ENCODE measurements around the gene NPC2.

Gene NPC2

GRCh38 chr14:74456684-74457564 is 36.2 kb downstream of the NPC2 start:
- TF ChIP-seq TAF1 (IDR thresholded peaks at IDR 0.05; ENCODE audit: borderline replicate concordance, insufficient read depth, low read length), result no peak
- TF ChIP-seq SIN3A (IDR thresholded peaks at IDR 0.05; ENCODE audit: borderline replicate concordance, insufficient read depth, low read length), result no peak

DNA sequence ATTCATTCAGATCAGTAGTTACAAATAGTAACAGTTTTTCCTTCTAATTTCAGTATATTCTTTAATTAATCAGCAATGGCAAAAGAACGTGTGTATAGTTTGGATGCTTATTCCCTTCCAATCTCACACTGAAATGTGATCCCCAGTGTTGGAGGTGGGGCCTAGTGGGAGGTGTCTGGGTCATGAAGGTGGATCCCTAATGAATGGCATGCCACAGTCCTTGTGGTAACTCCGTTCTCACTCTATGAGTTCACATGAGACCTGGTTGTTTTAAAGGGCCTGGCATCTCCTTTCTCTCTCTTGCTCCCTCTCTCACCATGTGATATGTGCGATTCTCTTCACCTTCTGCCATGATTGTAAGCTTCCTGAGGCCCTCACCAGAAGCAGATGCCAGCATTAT is 48.2 kb downstream of the NPC2 start:
- no peak for TF ChIP-seq SIN3A (IDR thresholded peaks at IDR 0.05; ENCODE audit: borderline replicate concordance, insufficient read depth, low read length)
- no peak for TF ChIP-seq TAF1 (IDR thresholded peaks at IDR 0.05; ENCODE audit: borderline replicate concordance, insufficient read depth, low read length)
- TF ChIP-seq REST (IDR thresholded peaks at IDR 0.05; ENCODE audit: insufficient read depth in 1 of 2, low read depth in 2 of 2, low read length in 2 of 2), result no peak
- TF ChIP-seq POLR2AphosphoS5 (IDR thresholded peaks at IDR 0.05; ENCODE audit: low read depth, low read length), result no peak
- no peak for TF ChIP-seq FOXP2 (optimal IDR thresholded peaks at IDR 0.05; ENCODE audit: borderline replicate concordance, extremely low read depth, extremely low read length, insufficient read depth)

GRCh38 chr14:74442757-74443156 is 50.3 kb downstream of the NPC2 start:
- no peak for TF ChIP-seq SIN3A (IDR thresholded peaks at IDR 0.05; ENCODE audit: borderline replicate concordance, insufficient read depth, low read length)
- no peak for TF ChIP-seq POLR2AphosphoS5 (IDR thresholded peaks at IDR 0.05; ENCODE audit: low read depth, low read length)
- TF ChIP-seq TAF1 (IDR thresholded peaks at IDR 0.05; ENCODE audit: borderline replicate concordance, insufficient read depth, low read length), result no peak
- no peak for TF ChIP-seq FOXP2 (optimal IDR thresholded peaks at IDR 0.05; ENCODE audit: borderline replicate concordance, extremely low read depth, extremely low read length, insufficient read depth)
- no peak for TF ChIP-seq REST (IDR thresholded peaks at IDR 0.05; ENCODE audit: insufficient read depth in 1 of 2, low read depth in 2 of 2, low read length in 2 of 2)

GRCh38 chr14:74441113-74441512 is 52.0 kb downstream of the NPC2 start:
- TF ChIP-seq REST (IDR thresholded peaks at IDR 0.05; ENCODE audit: insufficient read depth in 1 of 2, low read depth in 2 of 2, low read length in 2 of 2) (no peak), FOXP2 (optimal IDR thresholded peaks at IDR 0.05; ENCODE audit: borderline replicate concordance, extremely low read depth, extremely low read length, insufficient read depth) (no peak), SIN3A (IDR thresholded peaks at IDR 0.05; ENCODE audit: borderline replicate concordance, insufficient read depth, low read length) (no peak), POLR2AphosphoS5 (IDR thresholded peaks at IDR 0.05; ENCODE audit: low read depth, low read length) (no peak), TAF1 (IDR thresholded peaks at IDR 0.05; ENCODE audit: borderline replicate concordance, insufficient read depth, low read length) (no peak)

DNA sequence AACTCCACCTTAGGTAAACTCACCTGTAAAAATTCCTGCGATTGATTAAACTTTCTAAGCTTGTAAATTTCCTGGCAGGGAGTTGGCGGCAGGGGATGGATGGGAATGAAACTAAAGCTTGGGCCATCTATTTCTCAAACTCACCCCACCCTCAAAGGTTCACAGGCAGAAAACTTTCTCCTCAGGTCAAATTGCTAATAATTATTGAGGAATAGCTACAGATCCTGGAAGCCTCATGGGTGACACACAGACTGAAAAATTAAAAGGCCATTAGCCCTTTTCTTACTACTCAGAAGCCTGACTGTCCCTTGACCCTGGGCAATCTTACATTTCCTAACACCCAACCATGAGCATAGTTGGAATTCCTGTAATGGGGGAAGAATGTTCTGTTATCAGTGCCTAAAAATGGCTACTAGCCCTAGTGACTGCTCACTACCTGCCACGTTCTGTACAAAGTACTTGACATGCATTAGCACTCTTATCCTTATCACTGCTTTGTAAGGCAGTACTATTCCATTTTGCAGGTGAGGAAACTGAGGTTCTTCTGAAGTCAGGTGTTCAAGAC is 54.7 kb downstream of the NPC2 start:
- TF ChIP-seq TAF1 (IDR thresholded peaks at IDR 0.05; ENCODE audit: borderline replicate concordance, insufficient read depth, low read length) (no peak), SIN3A (IDR thresholded peaks at IDR 0.05; ENCODE audit: borderline replicate concordance, insufficient read depth, low read length) (no peak), POLR2AphosphoS5 (IDR thresholded peaks at IDR 0.05; ENCODE audit: low read depth, low read length) (no peak), REST (IDR thresholded peaks at IDR 0.05; ENCODE audit: insufficient read depth in 1 of 2, low read depth in 2 of 2, low read length in 2 of 2) (no peak), FOXP2 (optimal IDR thresholded peaks at IDR 0.05; ENCODE audit: borderline replicate concordance, extremely low read depth, extremely low read length, insufficient read depth) (no peak)
